Hepatocyte (in vitro differentiated cells): Measurements from ENCODE around the gene HK2. TPM values are rescaled to one million over a fixed set of nuclear protein-coding genes. Genes with fewer than 3 reads are reported as not detected.

Source experiments
- DNase-seq: peaks from one replicate; pipeline ENCODE4 v3.0.0-alpha.2; 2016; ENCODE audit warnings: low spot score
- H2AFZ ChIP-seq: fragments of 200-600 bp; sonication (generic); 2 replicates; pipeline ENCODE4 v1.6.0; 2016; ENCODE audit warnings: antibody characterized with exemption, mild to moderate bottlenecking
- H3K27ac ChIP-seq: fragments of 200-600 bp; sonication (generic); 2 replicates; pipeline ENCODE4 v1.5.1; 2016; ENCODE audit warnings: mild to moderate bottlenecking
- H3K27me3 ChIP-seq: fragments of 200-600 bp; sonication (generic); 2 replicates; pipeline ENCODE4 v1.6.1; 2016
- H3K36me3 ChIP-seq: fragments of 200-600 bp; sonication (generic); replicated peaks from 2 replicates; pipeline ENCODE4 v1.5.1; 2016; ENCODE audit warnings: low read depth; ENCODE audit not compliant: insufficient read depth
- H3K4me1 ChIP-seq: fragments of 200-600 bp; sonication (generic); 2 replicates; pipeline ENCODE4 v1.5.1; 2016; ENCODE audit warnings: mild to moderate bottlenecking, moderate library complexity; ENCODE audit not compliant: insufficient read depth
- H3K4me2 ChIP-seq: fragments of 200-600 bp; sonication (generic); 2 replicates; pipeline ENCODE4 v1.6.0; 2016
- H3K4me3 ChIP-seq: fragments of 200-600 bp; sonication (generic); 2 replicates; pipeline ENCODE4 v1.5.1; 2016; ENCODE audit warnings: mild to moderate bottlenecking
- H3K79me2 ChIP-seq: fragments of 200-600 bp; sonication (generic); 2 replicates; pipeline ENCODE4 v1.6.0; 2017; ENCODE audit warnings: mild to moderate bottlenecking
- H3K9me2 ChIP-seq: fragments of 200-600 bp; sonication (generic); replicated peaks from 2 replicates; pipeline ENCODE4 v1.6.0; 2017; ENCODE audit warnings: mild to moderate bottlenecking; ENCODE audit not compliant: insufficient read depth
- H3K9me3 ChIP-seq: fragments of 200-600 bp; sonication (generic); 2 replicates; pipeline ENCODE4 v1.5.1; 2016; ENCODE audit warnings: low read depth, mild to moderate bottlenecking
- H4K20me1 ChIP-seq: fragments of 200-600 bp; sonication (generic); 2 replicates; pipeline ENCODE4 v1.6.0; 2016; ENCODE audit warnings: mild to moderate bottlenecking; ENCODE audit not compliant: insufficient read depth, poor library complexity, severe bottlenecking
- EZH2 ChIP-seq: fragments of 200-600 bp; sonication (generic); IDR thresholded peaks from 2 replicates; pipeline ENCODE4 v1.6.1; 2016; ENCODE audit warnings: antibody characterized with exemption, mild to moderate bottlenecking, borderline replicate concordance
- EZH2phosphoT487 ChIP-seq: fragments of 200-600 bp; sonication (generic); IDR thresholded peaks from one replicate; pipeline ENCODE4 v1.6.1; 2018; ENCODE audit warnings: antibody characterized with exemption, mild to moderate bottlenecking, low read depth, moderate library complexity; ENCODE audit not compliant: unreplicated experiment, severe bottlenecking
- WGBS: methylation state at CpG from one replicate; pipeline ENCODE4 v1.1.6; 2016; ENCODE audit warnings: low lambda C conversion rate; ENCODE audit errors: missing lambda C conversion rate; 5-methylcytosine and 5-hydroxymethylcytosine counted together
- polyA plus RNA-seq: library from polyadenylated mRNA; unstranded; fragments of >200 nt; fragmentation: Nextera tagmentation; extraction: Ambion mirVana; gene quantifications from 2 replicates; pipeline ENCODE4 v1.2.1, GENCODE V29; 2016
- total RNA-seq: library from RNA; depleted of rRNA; stranded (reverse); fragments of >200 nt; gene quantifications from 2 replicates; pipeline ENCODE4 v1.2.3, GENCODE V29; 2014
- TF ChIP-seq, protein P1 (sequence below): fragments of 200-600 bp; sonication (generic); IDR thresholded peaks from 2 replicates; pipeline ENCODE4 v1.5.1; 2016; ENCODE audit warnings: antibody characterized with exemption, mild to moderate bottlenecking; ENCODE audit not compliant: poor library complexity

Gene HK2
- total and polyA plus RNA-seq, 2 experiments from 2014 or later, result 25.4 to 25.6 TPM

DNA sequence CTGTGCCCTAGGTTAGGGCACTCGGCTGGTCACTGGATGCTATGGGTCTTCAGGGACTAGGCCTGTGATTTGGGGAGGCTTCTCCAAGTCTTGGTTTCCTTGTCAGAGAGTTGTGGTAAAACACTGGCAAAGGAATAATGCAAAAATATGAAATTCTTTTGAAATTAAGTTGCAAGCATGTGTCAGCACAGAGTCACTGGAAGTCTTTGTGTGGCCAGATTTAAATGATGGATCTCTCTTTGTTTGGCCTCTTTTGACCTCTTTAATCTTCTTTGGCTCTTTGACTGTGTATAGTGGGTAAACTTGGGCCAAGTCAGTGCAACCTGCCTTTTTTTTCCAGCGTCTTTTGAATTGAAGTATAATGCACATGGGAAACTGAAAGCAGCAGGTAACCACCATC, 12.1 kb downstream of the HK2 start:
- Histone ChIP-seq H3K4me1 (peaks cover 55% of the 10 kb centered on the region), H3K4me3 (no peak overlapping the region), H3K4me2 (peak overlapping the region; percentile 70), H3K9me2 (no peaks in the 10 kb centered on the region), H4K20me1 (no peaks in the 10 kb centered on the region), H3K9me3 (no peaks in the 10 kb centered on the region), H2AFZ (no peak overlapping the region), H3K27ac (peak overlapping the region; percentile 95), H3K27me3 (no peaks in the 10 kb centered on the region), H3K36me3 (no peaks in the 10 kb centered on the region), H3K79me2 (peaks cover 58% of the 10 kb centered on the region)
- 74% methylated on average over 2 of the region's 2 CpGs for WGBS
- TF ChIP-seq EZH2 (no peak), EZH2phosphoT487 (no peak)
- TF ChIP-seq, protein P1, sequence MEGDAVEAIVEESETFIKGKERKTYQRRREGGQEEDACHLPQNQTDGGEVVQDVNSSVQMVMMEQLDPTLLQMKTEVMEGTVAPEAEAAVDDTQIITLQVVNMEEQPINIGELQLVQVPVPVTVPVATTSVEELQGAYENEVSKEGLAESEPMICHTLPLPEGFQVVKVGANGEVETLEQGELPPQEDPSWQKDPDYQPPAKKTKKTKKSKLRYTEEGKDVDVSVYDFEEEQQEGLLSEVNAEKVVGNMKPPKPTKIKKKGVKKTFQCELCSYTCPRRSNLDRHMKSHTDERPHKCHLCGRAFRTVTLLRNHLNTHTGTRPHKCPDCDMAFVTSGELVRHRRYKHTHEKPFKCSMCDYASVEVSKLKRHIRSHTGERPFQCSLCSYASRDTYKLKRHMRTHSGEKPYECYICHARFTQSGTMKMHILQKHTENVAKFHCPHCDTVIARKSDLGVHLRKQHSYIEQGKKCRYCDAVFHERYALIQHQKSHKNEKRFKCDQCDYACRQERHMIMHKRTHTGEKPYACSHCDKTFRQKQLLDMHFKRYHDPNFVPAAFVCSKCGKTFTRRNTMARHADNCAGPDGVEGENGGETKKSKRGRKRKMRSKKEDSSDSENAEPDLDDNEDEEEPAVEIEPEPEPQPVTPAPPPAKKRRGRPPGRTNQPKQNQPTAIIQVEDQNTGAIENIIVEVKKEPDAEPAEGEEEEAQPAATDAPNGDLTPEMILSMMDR, result no peak
- no peak for DNase-seq

DNA sequence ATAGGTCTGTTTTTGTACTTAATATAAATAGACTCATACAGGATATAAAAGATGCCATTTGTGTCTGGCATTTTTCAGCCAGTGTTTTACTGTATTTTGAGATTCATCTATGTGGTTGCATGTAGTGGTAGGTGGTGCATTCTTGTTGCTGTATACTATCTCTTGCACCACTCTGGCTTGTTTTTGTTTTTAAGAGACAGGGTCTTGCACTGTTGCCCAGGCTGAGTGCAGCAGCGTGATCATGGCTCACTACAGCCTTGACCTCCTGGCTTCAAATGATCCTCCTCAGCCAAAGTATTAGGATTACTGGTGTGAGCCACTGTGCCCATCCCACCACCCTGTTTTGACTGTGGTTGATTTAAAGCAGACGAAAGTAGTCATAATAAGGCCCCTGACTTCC, 12.6 kb downstream of the HK2 start:
- H3K4me1 ChIP-seq, result peaks cover 57% of the 10 kb centered on the region

DNA sequence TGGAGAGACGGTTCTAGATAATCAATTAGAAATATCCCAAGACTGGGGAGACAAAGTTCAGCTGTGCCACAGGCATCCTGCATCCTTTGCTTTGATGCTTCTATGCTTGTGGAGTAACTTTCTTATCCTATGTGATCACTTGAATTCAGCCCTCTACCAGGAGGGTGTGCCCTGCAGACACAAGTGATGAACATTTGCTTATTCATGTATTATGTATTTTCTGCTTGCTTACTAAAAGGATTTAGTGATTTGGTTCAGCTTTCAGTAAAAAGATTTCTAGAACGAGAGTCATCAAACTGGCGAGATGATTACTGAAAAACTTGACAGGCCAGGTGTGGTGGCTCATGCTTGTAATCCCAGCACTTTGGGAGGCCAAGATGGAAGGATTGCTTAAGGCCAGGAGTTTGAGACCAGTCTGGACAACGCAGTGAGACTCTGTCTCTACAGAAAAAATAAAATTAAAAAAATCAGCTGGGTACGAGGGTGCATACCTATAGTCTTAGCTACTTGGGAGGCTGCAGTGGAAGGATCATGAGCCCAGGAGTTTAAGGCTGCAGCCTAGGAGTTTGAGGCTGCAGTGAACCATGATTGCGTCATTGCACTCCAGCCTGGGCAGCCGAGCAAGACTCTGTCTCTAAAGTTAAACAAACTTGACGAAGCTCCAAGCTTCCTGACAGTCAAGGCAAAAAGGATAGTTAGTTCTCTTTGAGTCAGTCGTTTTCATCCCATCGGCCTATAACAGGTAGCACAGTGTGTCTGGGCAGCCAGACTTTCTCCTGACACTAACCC, 13.3 kb downstream of the HK2 start:
- Histone ChIP-seq H3K4me2 (no peak overlapping the region), H3K9me3 (no peaks in the 10 kb centered on the region), H3K79me2 (peaks cover 47% of the 10 kb centered on the region), H2AFZ (no peak overlapping the region), H3K4me3 (no peak overlapping the region), H3K36me3 (no peaks in the 10 kb centered on the region), H3K27ac (no peak overlapping the region), H3K9me2 (no peaks in the 10 kb centered on the region), H3K27me3 (no peaks in the 10 kb centered on the region), H3K4me1 (peaks cover 65% of the 10 kb centered on the region), H4K20me1 (no peaks in the 10 kb centered on the region)
- 86% methylated on average over 10 of the region's 10 CpGs for WGBS
- no peak for DNase-seq
- TF ChIP-seq, protein P1, result no peak
- no peak for TF ChIP-seq EZH2
- TF ChIP-seq EZH2phosphoT487, result no peak

More for the DNA sequence above, 12.6 kb downstream of the HK2 start:
- no peak for DNase-seq
- Histone ChIP-seq H4K20me1 (no peaks in the 10 kb centered on the region), H3K4me3 (no peak overlapping the region), H3K79me2 (peaks cover 53% of the 10 kb centered on the region), H3K4me2 (no peak overlapping the region), H3K36me3 (no peaks in the 10 kb centered on the region), H3K9me2 (no peaks in the 10 kb centered on the region), H3K9me3 (no peaks in the 10 kb centered on the region), H3K27me3 (no peaks in the 10 kb centered on the region), H2AFZ (no peak overlapping the region), H3K27ac (peak overlapping the region; percentile 95)
- WGBS, result 90% methylated on average over 2 of the region's 2 CpGs
- TF ChIP-seq EZH2, result no peak
- no peak for TF ChIP-seq EZH2phosphoT487
- TF ChIP-seq, protein P1, result no peak
